Kidney epithelial cell (primary cell): Measurements from ENCODE around the gene PGBD5. TPM values are rescaled to one million over a fixed set of nuclear protein-coding genes. Genes with fewer than 3 reads are reported as not detected.
A peak's percentile ranks its signal among the peaks of the same experiment; 100 is the strongest.

Experiments used
- DNase-seq: peaks from one replicate; pipeline ENCODE4 v3.0.0-alpha.2; 2010; ENCODE audit warnings: low read depth
- H3K27me3 ChIP-seq: 2 replicates; pipeline ENCODE4 v1.6.0; 2011; ENCODE audit warnings: low read length; ENCODE audit not compliant: control insufficient read depth, insufficient read depth
- H3K36me3 ChIP-seq: 2 replicates; pipeline ENCODE4 v1.5.1; 2011; ENCODE audit warnings: low read length; ENCODE audit not compliant: control insufficient read depth, insufficient read depth
- H3K4me3 ChIP-seq: 2 replicates; pipeline ENCODE4 v1.5.1; 2011; ENCODE audit warnings: low read depth, mild to moderate bottlenecking, control low read depth, low read length
- CTCF ChIP-seq: IDR thresholded peaks from 2 replicates; pipeline ENCODE4 v1.5.1; 2011; ENCODE audit warnings: mild to moderate bottlenecking, moderate library complexity, low read length, control low read depth, inconsistent platforms; ENCODE audit not compliant: insufficient read depth, poor library complexity, severe bottlenecking
- total RNA-seq: library from RNA; depleted of rRNA; stranded (reverse); fragments of >200 nt; gene quantifications from 2 replicates; pipeline ENCODE4 v1.2.3, GENCODE V29; 2015

The PGBD5 gene
- total RNA-seq, 1 donor from 2014 or later: 54.0 TPM

DNA sequence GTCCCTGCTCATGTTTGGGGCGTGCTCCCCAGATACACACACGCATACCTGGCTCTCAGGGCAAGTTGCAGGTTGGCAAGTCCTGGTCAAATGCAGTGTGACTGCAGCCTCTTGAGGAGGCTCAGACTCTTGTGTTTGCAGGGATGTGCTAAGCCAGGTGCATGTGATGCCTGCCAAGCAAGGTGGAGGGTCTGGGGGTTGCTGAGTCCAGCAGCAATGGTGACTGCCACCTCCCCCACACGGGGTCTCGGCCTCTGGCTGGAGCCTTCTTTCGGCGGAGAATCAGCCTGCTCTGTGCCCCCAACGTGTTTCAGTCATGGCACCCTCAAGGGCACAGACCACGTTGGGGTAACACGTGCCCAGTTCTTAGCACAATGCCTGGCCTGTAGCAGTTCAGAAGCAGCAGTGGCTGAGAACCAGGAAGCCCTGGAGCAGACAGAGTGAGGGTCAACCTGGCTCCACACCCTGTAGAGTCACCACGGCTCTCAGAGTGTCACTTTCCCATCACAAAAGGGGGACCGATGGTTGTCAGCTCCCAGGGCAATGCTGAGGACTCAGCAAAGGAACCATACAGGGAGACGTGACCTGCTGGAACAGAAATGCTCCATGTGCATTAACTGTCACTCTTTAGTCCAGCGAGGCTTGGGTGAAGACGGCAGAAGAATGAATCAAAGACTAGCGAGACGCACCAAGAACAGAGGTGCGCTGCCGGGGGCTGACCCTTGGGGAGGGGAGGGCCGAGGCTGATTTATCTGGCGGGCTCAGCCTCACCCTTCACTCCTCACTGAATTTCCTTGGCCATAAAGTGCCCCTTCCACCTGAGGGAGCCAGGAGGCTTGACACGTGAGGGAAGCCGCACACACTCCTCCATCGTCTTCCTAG, 109.0 kb downstream of the PGBD5 start:
- no peak for DNase-seq
- no peak for TF ChIP-seq CTCF
- Histone ChIP-seq H3K36me3 (no peaks in the 10 kb centered on the region), H3K27me3 (peaks cover 5% of the 10 kb centered on the region), H3K4me3 (no peak overlapping the region)

- Histone ChIP-seq H3K4me3 (no peak overlapping the region), H3K27me3 (peaks cover 5% of the 10 kb centered on the region), H3K36me3 (no peaks in the 10 kb centered on the region)
- no peak for DNase-seq
- TF ChIP-seq CTCF: peak; percentile 18
Observed at GRCh38 chr1:230315099-230315498, 111.0 kb downstream of the PGBD5 start.

DNA sequence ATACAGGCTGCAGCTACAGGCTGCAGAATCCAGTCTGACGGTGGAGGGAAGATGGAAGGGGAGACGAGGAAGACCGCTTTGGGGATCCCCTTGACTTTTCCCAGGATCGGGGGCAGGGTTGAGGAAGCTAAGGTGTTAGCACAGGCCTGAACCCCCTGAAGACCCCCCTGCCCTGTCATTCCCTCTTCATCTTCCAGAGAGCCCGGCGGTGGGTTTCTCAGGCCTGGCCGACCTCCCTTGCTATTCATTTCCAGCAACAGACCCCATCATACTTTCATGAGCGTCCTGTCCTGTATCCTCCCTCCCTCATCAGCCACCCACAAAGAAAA, 112.0 kb downstream of the PGBD5 start:
- no peak overlapping the region for H3K4me3 ChIP-seq
- DNase-seq: no peak
- H3K27me3 ChIP-seq: peaks cover 5% of the 10 kb centered on the region
- no peaks in the 10 kb centered on the region for H3K36me3 ChIP-seq
- no peak for TF ChIP-seq CTCF

DNA sequence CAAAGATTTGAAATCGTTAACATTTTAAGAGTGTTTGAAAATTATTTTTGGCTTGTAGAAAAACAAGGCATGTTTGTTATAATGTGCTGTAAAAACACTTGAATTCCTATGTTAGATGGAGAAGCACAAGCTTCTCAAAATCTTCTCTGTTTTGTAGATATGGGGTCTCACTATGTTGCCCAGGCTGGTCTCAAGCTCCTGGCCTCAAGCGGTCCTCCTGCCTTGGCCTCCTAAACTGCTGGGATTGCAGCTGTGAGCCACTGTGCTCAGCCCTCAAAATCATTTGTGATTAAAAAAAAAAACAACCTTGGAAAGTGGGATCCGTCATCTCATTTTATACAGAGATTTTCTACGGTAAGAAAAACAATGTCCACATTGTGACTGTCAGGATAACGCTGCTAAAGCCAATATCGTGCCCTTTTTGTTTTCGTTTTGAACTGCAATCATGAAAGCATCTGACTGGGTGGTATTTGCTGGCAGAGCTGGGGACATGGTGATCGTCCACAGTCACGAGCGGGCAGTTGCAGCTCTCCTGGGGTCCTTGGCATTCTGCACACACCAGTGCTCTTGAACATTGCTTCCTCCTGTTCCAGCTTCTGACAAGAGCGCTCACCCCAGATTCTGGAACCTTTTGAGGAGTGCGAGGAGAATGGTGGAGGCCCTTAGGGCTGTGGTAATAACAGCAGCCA, 112.5 kb downstream of the PGBD5 start:
- H3K27me3 ChIP-seq: peaks cover 5% of the 10 kb centered on the region
- no peak for TF ChIP-seq CTCF
- H3K36me3 ChIP-seq: no peaks in the 10 kb centered on the region
- no peak overlapping the region for H3K4me3 ChIP-seq
- DNase-seq: no peak

DNA sequence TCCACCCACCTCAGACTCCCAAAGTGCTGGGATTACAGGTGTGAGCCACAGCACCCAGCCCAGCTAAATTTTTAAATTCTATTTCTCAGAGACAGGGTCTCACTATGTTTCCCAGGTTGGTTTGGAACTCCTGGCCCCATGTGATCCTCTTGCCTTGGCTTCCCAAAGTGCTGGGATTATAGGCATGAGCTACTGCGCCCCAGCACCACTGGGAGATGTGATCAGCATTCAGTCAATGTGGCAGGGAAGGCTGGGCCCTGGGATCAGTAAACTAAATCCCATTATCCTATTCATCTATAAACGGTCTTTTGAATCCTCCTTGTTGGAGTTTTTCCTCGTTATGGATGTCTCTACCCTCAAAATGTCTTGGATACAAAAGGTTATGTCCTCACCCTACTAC, 113.5 kb downstream of the PGBD5 start:
- DNase-seq: no peak
- Histone ChIP-seq H3K4me3 (no peak overlapping the region), H3K27me3 (peaks cover 5% of the 10 kb centered on the region), H3K36me3 (no peaks in the 10 kb centered on the region)
- TF ChIP-seq CTCF: no peak
